ENCODE results near the gene ZNHIT3. TPM values are rescaled to one million over a fixed set of nuclear protein-coding genes. Genes with fewer than 3 reads are reported as not detected.

ZNHIT3 gene
- total RNA-seq, 1 donor from 2014 or later = 21.6 TPM

Other genes starting within 250 kb of the ZNHIT3 start
- gene TBC1D3I, start 222.1 kb upstream of the ZNHIT3 start, total RNA-seq = under 0.01 and 0.22 TPM in 2 replicates
- gene TBC1D3G, start 162.8 kb upstream of the ZNHIT3 start, total RNA-seq = not detected in 2 replicates
- gene TBC1D3H, start 98.2 kb upstream of the ZNHIT3 start, total RNA-seq = not detected in 2 replicates
- 28.5 and 33.3 TPM in 2 replicates for gene MYO19, start 48.2 kb downstream of the ZNHIT3 start, total RNA-seq
- gene PIGW, start 48.3 kb downstream of the ZNHIT3 start, total RNA-seq = 5.7 and 6.5 TPM in 2 replicates
- gene GGNBP2, start 58.2 kb downstream of the ZNHIT3 start, total RNA-seq = 29.0 and 37.3 TPM in 2 replicates
- 5.2 and 5.8 TPM in 2 replicates for gene DHRS11, start 105.2 kb downstream of the ZNHIT3 start, total RNA-seq
- gene MRM1, start 114.9 kb downstream of the ZNHIT3 start, total RNA-seq = 2.0 and 4.4 TPM in 2 replicates

Measured in lung microvascular endothelial cell (primary cell).